IMR-90 (cell line): ENCODE data around the gene ZBTB46. TPM values are rescaled to one million over a fixed set of nuclear protein-coding genes. Genes with fewer than 3 reads are reported as not detected.

ENCODE experiments used
- ATAC-seq: fragments of 200-7000 bp; cut with Tn5 transposase; 2 replicates; pipeline ENCODE4 v1.9.1; 2020; ENCODE audit warnings: low read depth, mild to moderate bottlenecking, moderate library complexity
- BruUV-seq: library from RNA; stranded (reverse); fragments of 400-500 nt; replicated peaks from 2 replicates; lab custom pipeline; 2021; lab: Mats Ljungman, UMichigan
- CTCF ChIA-PET: fragments of 300-600 bp; formaldehyde crosslinking; extraction: SDS; loops from one replicate; lab custom pipeline; 2021; ENCODE audit warnings: antibody characterized with exemption; lab: Yijun Ruan, JAX
- POLR2A ChIA-PET: fragments of 300-600 bp; sonication (Branson Sonifier 250); formaldehyde crosslinking; loops from one replicate; lab custom pipeline; 2022; ENCODE audit warnings: antibody characterized with exemption; ENCODE audit not compliant: unreplicated experiment; lab: Charles Lee
- DNase-seq: peaks from one replicate; pipeline ENCODE4 v3.0.0; 2013
- H2AFZ ChIP-seq: replicated peaks from 2 replicates; pipeline ENCODE3; 2013; ENCODE audit warnings: low read length, mild to moderate bottlenecking; ENCODE audit not compliant: poor library complexity
- H2AK5ac ChIP-seq: 2 replicates; pipeline ENCODE4 v1.6.1; 2013; ENCODE audit warnings: low read depth, low read length, inconsistent platforms
- H2AK9ac ChIP-seq: replicated peaks from 2 replicates; pipeline ENCODE3; 2013; ENCODE audit warnings: mild to moderate bottlenecking, low read depth, low read length, moderate library complexity; ENCODE audit not compliant: poor library complexity
- H2BK120ac ChIP-seq: 2 replicates; pipeline ENCODE4 v1.6.1; 2013; ENCODE audit warnings: low read depth, low read length, inconsistent platforms
- H2BK15ac ChIP-seq: 3 replicates; pipeline ENCODE4 v1.6.1; 2013; ENCODE audit warnings: low read depth, low read length, inconsistent platforms
- H2BK20ac ChIP-seq: 2 replicates; pipeline ENCODE4 v1.6.1; 2013; ENCODE audit warnings: low read depth, mild to moderate bottlenecking, inconsistent platforms, low read length, moderate library complexity
- H2BK5ac ChIP-seq: 2 replicates; pipeline ENCODE4 v1.6.1; 2013; ENCODE audit warnings: mild to moderate bottlenecking, low read depth, low read length, inconsistent platforms; ENCODE audit not compliant: poor library complexity, severe bottlenecking
- H3K14ac ChIP-seq: replicated peaks from 2 replicates; pipeline ENCODE4 v1.6.1; 2013; ENCODE audit warnings: low read depth, low read length, inconsistent platforms
- H3K18ac ChIP-seq: 2 replicates; pipeline ENCODE4 v1.6.1; 2013; ENCODE audit warnings: low read depth, low read length, control low read depth
- H3K23ac ChIP-seq: 2 replicates; pipeline ENCODE4 v1.6.1; 2013; ENCODE audit warnings: low read depth, low read length, inconsistent platforms
- H3K27ac ChIP-seq: 2 replicates; pipeline ENCODE4 v1.5.1; 2013; ENCODE audit warnings: mild to moderate bottlenecking, control low read depth, low read length; ENCODE audit not compliant: insufficient read depth
- H3K27me3 ChIP-seq: 2 replicates; pipeline ENCODE4 v1.6.1; 2013; ENCODE audit warnings: low read length; ENCODE audit not compliant: control insufficient read depth, insufficient read depth
- H3K36me3 ChIP-seq: 2 replicates; pipeline ENCODE4 v1.6.1; 2013; ENCODE audit warnings: low read length, mixed read lengths; ENCODE audit not compliant: control insufficient read depth, insufficient read depth
- H3K4ac ChIP-seq: 2 replicates; pipeline ENCODE4 v1.6.1; 2013; ENCODE audit warnings: low read depth, low read length, inconsistent platforms
- H3K4me1 ChIP-seq: 2 replicates; pipeline ENCODE4 v1.6.1; 2013; ENCODE audit warnings: low read length, mixed read lengths; ENCODE audit not compliant: control insufficient read depth, insufficient read depth
- H3K4me2 ChIP-seq: 2 replicates; pipeline ENCODE4 v1.6.1; 2013; ENCODE audit warnings: low read depth, mild to moderate bottlenecking, control low read depth, low read length, moderate library complexity
- H3K4me3 ChIP-seq: 2 replicates; pipeline ENCODE4 v1.5.1; 2013; ENCODE audit warnings: low read depth, mild to moderate bottlenecking, control low read depth, low read length, moderate library complexity; ENCODE audit not compliant: insufficient read depth
- H3K56ac ChIP-seq: 2 replicates; pipeline ENCODE4 v1.6.1; 2013; ENCODE audit warnings: low read length, inconsistent platforms; ENCODE audit not compliant: insufficient read depth; ENCODE audit errors: extremely low read depth
- H3K79me1 ChIP-seq, 2 experiments: 2 replicates each; pipeline ENCODE4 v1.6.1; 2013; ENCODE audit warnings: low read length in 2 of 2, inconsistent platforms in 1 of 2, low read depth in 1 of 2
- H3K9ac ChIP-seq: 2 replicates; pipeline ENCODE4 v1.6.1; 2013; ENCODE audit warnings: low read depth, low read length, control low read depth
- H3K9me1 ChIP-seq: 2 replicates; pipeline ENCODE4 v1.6.1; 2013; ENCODE audit warnings: low read length, inconsistent platforms; ENCODE audit not compliant: insufficient read depth
- H3K9me3 ChIP-seq: 2 replicates; pipeline ENCODE4 v1.6.1; 2013; ENCODE audit warnings: low read length; ENCODE audit not compliant: control insufficient read depth, insufficient read depth
- H4K20me1 ChIP-seq: 2 replicates; pipeline ENCODE4 v1.6.1; 2013; ENCODE audit warnings: low read length, inconsistent platforms; ENCODE audit not compliant: insufficient read depth
- H4K5ac ChIP-seq: 2 replicates; pipeline ENCODE4 v1.6.1; 2013; ENCODE audit warnings: mild to moderate bottlenecking, low read depth, low read length, control low read depth
- H4K8ac ChIP-seq, 2 experiments: 2 replicates each; pipeline ENCODE4 v1.6.1; 2013; ENCODE audit warnings: low read depth in 2 of 2, low read length in 2 of 2, control low read depth in 1 of 2, inconsistent platforms in 1 of 2
- H4K91ac ChIP-seq: 2 replicates; pipeline ENCODE4 v1.6.1; 2013; ENCODE audit warnings: low read depth, low read length, inconsistent platforms; ENCODE audit not compliant: insufficient read depth
- CEBPB ChIP-seq: IDR thresholded peaks from 2 replicates; pipeline ENCODE4 v1.6.1; 2012; ENCODE audit warnings: low read depth, low read length, improper control_type of control experiment
- CHD1 ChIP-seq: IDR thresholded peaks from 2 replicates; pipeline ENCODE4 v1.6.1; 2012; ENCODE audit warnings: low read depth, low read length, improper control_type of control experiment
- FOS ChIP-seq: fragments of 150-350 bp; IDR thresholded peaks from 2 replicates; pipeline ENCODE4 v1.6.1; 2016; ENCODE audit warnings: low read depth, low read length
- MAZ ChIP-seq: IDR thresholded peaks from 2 replicates; pipeline ENCODE4 v1.6.1; 2012; ENCODE audit warnings: low read depth, mild to moderate bottlenecking, low read length, improper control_type of control experiment, moderate library complexity, borderline replicate concordance
- NFE2L2 ChIP-seq: fragments of 150-350 bp; IDR thresholded peaks from 2 replicates; pipeline ENCODE4 v1.6.1; 2016; ENCODE audit warnings: low read depth, mild to moderate bottlenecking, low read length
- POLR2A ChIP-seq: IDR thresholded peaks from 2 replicates; pipeline ENCODE4 v1.6.1; 2012; ENCODE audit warnings: mild to moderate bottlenecking, low read depth, low read length
- RAD21 ChIP-seq: IDR thresholded peaks from 2 replicates; pipeline ENCODE4 v1.6.1; 2012; ENCODE audit warnings: low read length, improper control_type of control experiment
- RCOR1 ChIP-seq: IDR thresholded peaks from 2 replicates; pipeline ENCODE4 v1.6.1; 2012; ENCODE audit warnings: mild to moderate bottlenecking, low read length, improper control_type of control experiment; ENCODE audit not compliant: insufficient replicate concordance
- SMC3 ChIP-seq: fragments of 150-350 bp; IDR thresholded peaks from 2 replicates; pipeline ENCODE4 v1.6.1; 2016; ENCODE audit warnings: low read depth, mild to moderate bottlenecking, antibody characterized with exemption, low read length, moderate library complexity
- USF2 ChIP-seq: fragments of 150-350 bp; IDR thresholded peaks from 2 replicates; pipeline ENCODE4 v1.6.1; 2017; ENCODE audit warnings: mild to moderate bottlenecking, antibody characterized with exemption, low read length, low read depth
- WGBS, 2 experiments: methylation state at CpG; one replicate each; pipeline versions ENCODE4 v1.1.5 to v1.1.7; 2013; ENCODE audit warnings: missing lambda C conversion rate in 2 of 2; ENCODE audit not compliant: insufficient read length in 1 of 2; ENCODE audit errors: extremely low coverage in 2 of 2; 5-methylcytosine and 5-hydroxymethylcytosine counted together
- dilution Hi-C: fragments of 300-500 bp; cut with HindIII; formaldehyde crosslinking; loops from one replicate; pipeline ENCODE4 v1.14.3; 2018; ENCODE audit warnings: low sequenced_read_pairs; ENCODE audit not compliant: unreplicated experiment
- in situ Hi-C: fragments of 300-500 bp; cut with MboI; formaldehyde crosslinking; loops from 3 replicates; pipeline ENCODE4 v1.14.3; 2019; ENCODE audit warnings: low sequenced_read_pairs, inconsistent platforms, mixed read lengths
- intact Hi-C: fragments of 100-400 bp; cut with micrococcal nuclease; formaldehyde crosslinking; loops from 2 replicates; pipeline ENCODE4 v1.10.0; 2022
- polyA plus RNA-seq, 3 experiments: library from polyadenylated mRNA; depleted of rRNA; stranded (reverse); fragments of >200 nt; gene quantifications; 2 replicates each; pipeline ENCODE4 v1.2.3, GENCODE V29; 2012; ENCODE audit warnings: low replicate concordance in 1 of 3
- total RNA-seq: library from RNA; depleted of rRNA; stranded (reverse); fragments of >200 nt; gene quantifications from 2 replicates; pipeline ENCODE4 v1.2.3, GENCODE V29; 2012
- TF ChIP-seq, protein P1 (sequence below): conservative IDR thresholded peaks from 2 replicates; pipeline ENCODE4 v1.5.1; 2012; ENCODE audit warnings: mild to moderate bottlenecking, low read depth, low read length, improper control_type of control experiment
- TF ChIP-seq, protein P2 (sequence below): fragments of 150-350 bp; IDR thresholded peaks from 2 replicates; pipeline ENCODE4 v1.6.1; 2016; ENCODE audit warnings: low read depth, mild to moderate bottlenecking, low read length, moderate library complexity, borderline replicate concordance

ZBTB46 gene
- total and polyA plus RNA-seq, 2 of the 4 experiments (the other 2 are of a cell fraction): 4.2 to 14.9 TPM

GRCh38 chr20:63782051-63782471 lies 49.0 kb downstream of the ZBTB46 start:
- no peak overlapping the region for H3K4me2 ChIP-seq
- 82% methylated on average over 15 of the region's 18 CpGs; no CpG with 5 or more reads in 1 of the 2 experiments for WGBS, 2 experiments
- H3K27me3 ChIP-seq: no peaks in the 10 kb centered on the region
- ATAC-seq (no peak), DNase-seq (no peak)
- no peak overlapping the region for H2BK20ac ChIP-seq
- H3K27ac ChIP-seq: no peak overlapping the region
- no peak overlapping the region for H3K23ac ChIP-seq
- TF ChIP-seq NFE2L2: no peak
- TF ChIP-seq SMC3: no peak
- no peak for TF ChIP-seq FOS
- no peak for TF ChIP-seq RAD21
- no peak for TF ChIP-seq CHD1
- TF ChIP-seq RCOR1: no peak
- no peak for TF ChIP-seq MAZ
- TF ChIP-seq, protein P1, sequence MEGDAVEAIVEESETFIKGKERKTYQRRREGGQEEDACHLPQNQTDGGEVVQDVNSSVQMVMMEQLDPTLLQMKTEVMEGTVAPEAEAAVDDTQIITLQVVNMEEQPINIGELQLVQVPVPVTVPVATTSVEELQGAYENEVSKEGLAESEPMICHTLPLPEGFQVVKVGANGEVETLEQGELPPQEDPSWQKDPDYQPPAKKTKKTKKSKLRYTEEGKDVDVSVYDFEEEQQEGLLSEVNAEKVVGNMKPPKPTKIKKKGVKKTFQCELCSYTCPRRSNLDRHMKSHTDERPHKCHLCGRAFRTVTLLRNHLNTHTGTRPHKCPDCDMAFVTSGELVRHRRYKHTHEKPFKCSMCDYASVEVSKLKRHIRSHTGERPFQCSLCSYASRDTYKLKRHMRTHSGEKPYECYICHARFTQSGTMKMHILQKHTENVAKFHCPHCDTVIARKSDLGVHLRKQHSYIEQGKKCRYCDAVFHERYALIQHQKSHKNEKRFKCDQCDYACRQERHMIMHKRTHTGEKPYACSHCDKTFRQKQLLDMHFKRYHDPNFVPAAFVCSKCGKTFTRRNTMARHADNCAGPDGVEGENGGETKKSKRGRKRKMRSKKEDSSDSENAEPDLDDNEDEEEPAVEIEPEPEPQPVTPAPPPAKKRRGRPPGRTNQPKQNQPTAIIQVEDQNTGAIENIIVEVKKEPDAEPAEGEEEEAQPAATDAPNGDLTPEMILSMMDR: no peak
- TF ChIP-seq, protein P2, sequence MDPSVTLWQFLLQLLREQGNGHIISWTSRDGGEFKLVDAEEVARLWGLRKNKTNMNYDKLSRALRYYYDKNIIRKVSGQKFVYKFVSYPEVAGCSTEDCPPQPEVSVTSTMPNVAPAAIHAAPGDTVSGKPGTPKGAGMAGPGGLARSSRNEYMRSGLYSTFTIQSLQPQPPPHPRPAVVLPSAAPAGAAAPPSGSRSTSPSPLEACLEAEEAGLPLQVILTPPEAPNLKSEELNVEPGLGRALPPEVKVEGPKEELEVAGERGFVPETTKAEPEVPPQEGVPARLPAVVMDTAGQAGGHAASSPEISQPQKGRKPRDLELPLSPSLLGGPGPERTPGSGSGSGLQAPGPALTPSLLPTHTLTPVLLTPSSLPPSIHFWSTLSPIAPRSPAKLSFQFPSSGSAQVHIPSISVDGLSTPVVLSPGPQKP: no peak
- no peak for TF ChIP-seq CEBPB
- TF ChIP-seq USF2: no peak
- TF ChIP-seq POLR2A: no peak
- ChIA-PET CTCF (no interaction called here), POLR2A (no interaction called here)
- no peak overlapping the region for H2AK9ac ChIP-seq
- no peak overlapping the region for H3K18ac ChIP-seq
- BruUV-seq: no TSS peak
- H2AFZ ChIP-seq: no peak overlapping the region
- H3K4ac ChIP-seq: no peak overlapping the region
- no peak overlapping the region for H2BK120ac ChIP-seq
- in situ Hi-C loops (loop anchor here (5.0 kb wide), 1 partner anchor 75 kb away; no protein-coding TSS in a partner anchor), intact Hi-C loops (no loop called here), dilution Hi-C loops (no loop called here)
- no peak overlapping the region for H3K9ac ChIP-seq
- no peaks in the 10 kb centered on the region for H3K9me3 ChIP-seq
- H2BK15ac ChIP-seq: no peak overlapping the region
- H3K4me1 ChIP-seq: no peaks in the 10 kb centered on the region
- H3K56ac ChIP-seq: no peak overlapping the region
- no peak overlapping the region for H4K5ac ChIP-seq
- no peaks in the 10 kb centered on the region for H3K9me1 ChIP-seq
- H3K79me1 ChIP-seq: peaks cover 4 to 42% of the 10 kb centered on the region in 2 experiments
- H3K4me3 ChIP-seq: no peak overlapping the region
- H3K14ac ChIP-seq: no peak overlapping the region
- H4K8ac ChIP-seq: no peak overlapping the region
- H3K36me3 ChIP-seq: no peaks in the 10 kb centered on the region
- H4K20me1 ChIP-seq: peaks cover 23% of the 10 kb centered on the region
- H2BK5ac ChIP-seq: no peak overlapping the region
- H2AK5ac ChIP-seq: no peak overlapping the region
- H4K91ac ChIP-seq: no peak overlapping the region
